HG03378 (cell line): ENCODE data around the gene KCNT1.

Experiments
- ATAC-seq: cut with Tn5 transposase; IDR thresholded peaks from one replicate; pipeline ENCODE4 v1.9.1; 2021; ENCODE audit warnings: mild to moderate bottlenecking, moderate library complexity; ENCODE audit not compliant: unreplicated experiment

The KCNT1 gene

GRCh38 chr9:135794057-135794335 lies 92.0 kb downstream of the KCNT1 start:
- ATAC-seq, result no peak

GRCh38 chr9:135794361-135794885 lies 92.4 kb downstream of the KCNT1 start:
- ATAC-seq, result no peak

- no peak for ATAC-seq
These were observed 93.4 kb downstream of the KCNT1 start for GRCh38 chr9:135795391-135795790.

GRCh38 chr9:135796784-135797485 lies 95.0 kb downstream of the KCNT1 start:
- no peak for ATAC-seq

GRCh38 chr9:135797507-135798262 lies 95.7 kb downstream of the KCNT1 start:
- no peak for ATAC-seq

GRCh38 chr9:135798263-135798585 lies 96.2 kb downstream of the KCNT1 start:
- no peak for ATAC-seq

GRCh38 chr9:135799261-135799660 lies 97.3 kb downstream of the KCNT1 start:
- no peak for ATAC-seq

- ATAC-seq, result no peak
These were observed 99.1 kb downstream of the KCNT1 start for GRCh38 chr9:135801070-135801469.

GRCh38 chr9:135802876-135803419 lies 101.0 kb downstream of the KCNT1 start:
- no peak for ATAC-seq

- ATAC-seq, result no peak
These were observed 101.5 kb downstream of the KCNT1 start for GRCh38 chr9:135803441-135803840.

GRCh38 chr9:135804581-135805421 lies 102.8 kb downstream of the KCNT1 start:
- ATAC-seq, result no peak

- no peak for ATAC-seq
These were observed 103.5 kb downstream of the KCNT1 start for GRCh38 chr9:135805422-135806022.

GRCh38 chr9:135809166-135809565 lies 107.2 kb downstream of the KCNT1 start:
- ATAC-seq, result no peak

GRCh38 chr9:135810806-135811575 lies 109.0 kb downstream of the KCNT1 start:
- no peak for ATAC-seq

GRCh38 chr9:135811801-135812200 lies 109.8 kb downstream of the KCNT1 start:
- ATAC-seq, result no peak

GRCh38 chr9:135812961-135813360 lies 111.0 kb downstream of the KCNT1 start:
- ATAC-seq, result no peak

GRCh38 chr9:135813671-135814290 lies 111.8 kb downstream of the KCNT1 start:
- no peak for ATAC-seq

GRCh38 chr9:135814421-135815095 lies 112.6 kb downstream of the KCNT1 start:
- no peak for ATAC-seq

- no peak for ATAC-seq
These were observed 113.4 kb downstream of the KCNT1 start for GRCh38 chr9:135815413-135815812.
